HG03378 (cell line): ENCODE measurements around the gene UNC119.
A peak's percentile ranks its signal among the peaks of the same experiment; 100 is the strongest.
"Not testable (repeated sequence)": the region's sequence is repeated elsewhere in the genome, so short reads cannot be mapped to it uniquely, and the experiment has no call there.

Source experiments
- ATAC-seq: cut with Tn5 transposase; IDR thresholded peaks from one replicate; pipeline ENCODE4 v1.9.1; 2021; ENCODE audit warnings: mild to moderate bottlenecking, moderate library complexity; ENCODE audit not compliant: unreplicated experiment

UNC119 gene

GRCh38 chr17:28552176-28552999 lies at the start of gene UNC119:
TSS of gene UNC119 (minus strand) at chr17:28552624. CDS start at chr17:28552557, 67 bp downstream.
- no peak for ATAC-seq

DNA sequence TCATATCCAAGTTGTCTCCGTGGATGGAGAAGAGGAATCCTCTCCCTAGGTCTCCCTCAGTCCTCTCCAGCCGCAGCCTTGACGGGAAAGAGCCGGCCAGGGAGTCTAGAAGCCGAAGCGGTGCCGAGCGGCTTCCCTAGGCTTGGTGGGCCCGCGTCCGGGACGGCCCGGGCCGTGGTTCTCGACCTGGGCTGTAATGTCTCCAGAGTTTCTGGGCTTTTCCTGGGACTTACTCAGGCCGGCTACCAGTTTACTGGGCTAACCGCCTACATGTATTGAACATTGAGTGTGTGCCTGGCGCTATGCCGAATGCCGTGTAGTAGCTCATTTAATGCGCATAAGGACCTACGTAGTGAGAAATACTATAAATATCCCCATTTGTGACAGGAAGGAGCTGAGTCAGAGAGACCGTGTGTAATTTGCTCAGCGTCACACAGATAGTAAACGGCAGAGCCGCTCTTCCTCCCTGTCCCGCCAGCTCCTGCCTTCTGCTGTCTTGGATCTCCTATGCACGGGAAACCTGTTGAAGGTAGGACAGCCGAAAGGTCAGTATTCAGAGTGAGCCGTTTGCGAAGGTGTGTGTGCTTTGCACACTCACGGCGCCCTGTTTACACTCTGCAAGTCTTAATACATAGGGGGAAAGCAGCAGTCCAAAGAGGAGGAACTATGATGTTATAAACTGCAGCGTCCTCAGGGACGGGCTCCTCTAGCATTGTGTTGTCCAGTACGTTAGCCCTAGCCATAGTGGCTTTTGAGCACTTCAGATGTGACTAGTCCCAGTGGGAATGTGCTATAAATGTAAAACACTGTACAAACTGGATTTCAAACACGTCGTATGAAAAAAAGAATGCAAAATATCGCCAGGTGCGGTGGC lies 47.1 kb upstream of the UNC119 start:
- ATAC-seq: peak; percentile 53

GRCh38 chr17:28598799-28599310 lies 46.4 kb upstream of the UNC119 start, which contains the start of gene SPAG5:
TSS of gene SPAG5 (minus strand) at chr17:28599025. CDS start at chr17:28598946, 79 bp downstream.
- peak; percentile 57 for ATAC-seq

- ATAC-seq: no peak
Measured at GRCh38 chr17:28598389-28598788, 46.0 kb upstream of the UNC119 start.

GRCh38 chr17:28597606-28598383 lies 45.4 kb upstream of the UNC119 start:
- ATAC-seq: no peak

DNA sequence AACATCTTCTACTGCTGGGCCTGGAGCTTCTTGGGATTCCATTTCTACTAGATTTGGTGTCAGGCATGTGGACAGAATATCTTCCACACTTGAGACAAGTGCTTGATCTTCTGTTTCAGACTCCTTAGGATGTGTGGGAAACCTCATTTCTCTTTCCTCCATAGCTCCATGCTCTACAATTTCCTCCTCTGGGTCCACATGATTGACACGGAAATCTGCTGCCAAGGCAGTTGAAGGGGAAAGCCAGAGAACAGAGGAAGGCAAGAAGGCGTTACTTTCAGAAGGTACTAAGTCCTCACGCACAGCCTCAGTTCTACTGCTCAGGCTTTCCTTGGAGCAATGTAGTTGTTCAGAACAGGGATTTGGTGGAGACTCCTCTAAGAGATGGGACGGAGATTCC lies 39.8 kb upstream of the UNC119 start:
- ATAC-seq: no peak

DNA sequence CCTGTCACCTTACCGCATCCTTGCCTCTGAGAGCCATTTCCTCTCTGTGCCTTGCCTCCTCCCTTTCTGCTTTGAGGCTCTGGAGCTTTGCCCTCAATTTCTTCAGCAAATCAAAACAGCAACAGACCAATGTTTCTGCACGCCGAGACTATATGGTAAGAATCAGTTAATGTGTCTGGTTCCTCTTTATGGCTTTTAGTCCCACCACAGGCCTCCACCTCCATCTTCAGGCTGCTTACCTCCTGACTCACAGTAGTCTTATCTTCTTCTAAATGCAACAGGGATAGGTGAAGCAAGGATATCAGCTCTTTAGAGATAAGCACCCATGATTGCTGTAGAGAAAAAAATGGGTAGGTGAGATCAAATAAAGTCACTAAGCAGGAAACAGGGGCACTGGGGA lies 33.4 kb upstream of the UNC119 start:
- ATAC-seq: no peak

DNA sequence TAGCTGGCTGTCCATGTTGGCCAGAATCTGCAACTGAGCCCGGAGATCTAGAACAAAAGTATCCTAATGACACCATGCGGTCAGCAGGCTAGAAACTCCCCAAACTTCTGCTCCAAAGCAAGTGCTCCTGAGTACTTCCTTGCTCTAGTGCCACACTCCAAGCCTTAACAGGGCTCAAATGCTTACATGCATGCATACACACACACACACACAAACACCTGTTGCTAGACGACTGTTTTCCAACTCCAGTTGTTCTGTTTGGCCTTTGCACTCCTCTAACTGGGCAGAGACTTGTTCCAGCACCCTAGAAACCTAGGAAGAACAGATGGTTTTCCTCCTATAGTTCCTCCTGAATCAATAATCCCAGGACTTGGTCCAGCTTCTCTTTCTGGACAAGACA lies 32.0 kb upstream of the UNC119 start:
- ATAC-seq: no peak

DNA sequence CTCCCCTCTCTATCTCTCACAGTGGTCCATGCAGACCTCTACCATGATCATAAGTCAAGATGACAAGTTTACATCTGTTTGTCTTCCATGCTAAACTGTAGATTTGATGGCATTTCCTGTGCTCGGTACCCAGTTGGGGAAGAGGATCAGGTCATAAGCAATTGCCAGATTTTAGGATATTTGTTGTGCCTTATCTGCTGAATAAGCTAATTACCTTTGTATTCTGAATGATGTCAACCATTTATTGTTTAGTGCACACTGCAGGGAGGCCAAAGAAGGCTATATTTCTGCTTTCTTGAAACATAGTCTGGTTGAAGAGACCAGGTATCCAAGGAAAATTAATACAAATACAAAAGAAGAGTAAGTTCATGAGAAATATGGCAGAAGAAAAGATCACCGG lies 30.1 kb upstream of the UNC119 start:
- no peak for ATAC-seq

DNA sequence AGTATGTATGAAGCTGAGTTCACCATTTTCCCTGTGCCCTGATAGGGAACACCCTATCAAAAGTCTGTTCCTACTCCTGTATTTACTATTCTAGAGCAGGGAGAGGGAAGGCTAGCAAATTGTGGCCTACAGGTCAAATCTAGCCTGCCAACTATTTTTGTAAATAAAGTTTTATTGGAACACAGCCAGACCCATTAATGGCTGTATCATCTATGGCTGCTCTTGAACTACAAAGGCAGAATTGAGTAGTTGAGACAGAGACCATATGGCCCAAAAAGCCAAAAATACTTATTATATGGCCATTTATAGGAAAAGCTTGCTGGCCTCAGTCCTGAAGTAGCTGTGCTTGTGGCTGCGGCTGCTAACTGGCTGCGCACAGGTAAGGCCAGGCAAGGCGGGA lies 28.5 kb upstream of the UNC119 start:
- no peak for ATAC-seq

DNA sequence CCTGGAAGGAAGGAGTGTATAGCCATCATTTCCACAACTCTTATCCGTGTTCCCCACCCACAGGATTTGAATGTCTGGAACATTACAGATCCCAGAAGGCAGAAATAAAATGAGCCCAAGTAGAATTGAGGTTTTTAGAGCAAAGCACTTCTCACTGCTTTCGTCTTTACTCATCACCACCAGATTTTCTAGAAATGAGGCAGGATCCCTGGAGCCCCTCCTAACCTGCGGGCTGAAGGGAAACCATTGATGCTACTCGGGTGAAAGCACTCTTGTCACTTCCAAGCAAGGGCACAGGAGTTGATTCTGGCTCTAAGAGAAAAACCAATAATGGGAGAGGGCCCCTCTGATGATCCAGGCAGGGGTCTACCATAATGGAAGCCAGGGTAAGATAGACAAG lies 27.1 kb upstream of the UNC119 start:
- no peak for ATAC-seq

DNA sequence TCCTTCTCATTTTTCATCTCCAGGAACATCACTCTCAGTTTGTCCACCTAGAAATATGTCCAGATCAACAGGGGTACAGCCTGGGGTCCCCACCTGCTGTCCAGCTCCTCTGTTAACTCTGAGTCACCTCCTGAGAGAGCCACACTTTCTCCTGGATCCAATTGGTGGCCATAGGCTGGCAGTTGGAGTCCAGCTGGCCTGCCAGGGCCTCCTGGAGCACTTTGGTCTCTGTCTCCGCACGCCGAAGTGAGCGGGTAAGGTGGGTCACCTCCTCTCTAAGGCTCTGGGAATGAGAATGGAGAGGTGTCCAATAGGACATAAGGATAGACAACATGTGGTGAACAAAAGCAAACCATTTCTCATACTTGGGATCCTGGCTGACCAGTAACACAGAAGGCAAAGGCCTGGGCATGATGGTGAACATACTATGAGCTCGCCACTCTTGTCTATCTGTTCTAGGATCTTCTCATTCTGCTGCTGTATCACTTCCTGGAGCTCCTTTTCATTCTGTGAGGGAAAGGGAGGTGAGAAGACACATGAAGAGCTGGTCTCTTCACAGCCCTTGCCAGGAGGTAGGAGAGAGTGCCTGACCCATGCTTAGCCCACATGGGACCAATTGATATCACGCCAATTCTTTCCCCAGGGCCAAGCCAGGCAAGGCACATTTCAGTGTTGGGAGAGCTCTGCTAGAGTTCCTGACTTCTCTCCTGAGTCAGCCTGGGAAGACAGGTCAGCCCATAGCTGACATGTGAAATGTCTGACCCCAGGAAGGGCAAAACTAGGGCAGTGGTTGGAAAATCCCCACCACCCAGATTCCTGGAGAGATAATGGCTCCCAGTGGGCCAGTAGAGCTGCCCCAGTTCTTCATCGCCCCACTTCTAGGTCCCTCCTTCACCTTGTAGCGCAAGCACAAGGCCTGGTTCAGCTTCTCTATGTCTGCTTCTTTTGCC lies 26.1 kb upstream of the UNC119 start:
- ATAC-seq: no peak

- ATAC-seq: no peak
Measured at GRCh38 chr17:28577466-28577824, 25.0 kb upstream of the UNC119 start.

DNA sequence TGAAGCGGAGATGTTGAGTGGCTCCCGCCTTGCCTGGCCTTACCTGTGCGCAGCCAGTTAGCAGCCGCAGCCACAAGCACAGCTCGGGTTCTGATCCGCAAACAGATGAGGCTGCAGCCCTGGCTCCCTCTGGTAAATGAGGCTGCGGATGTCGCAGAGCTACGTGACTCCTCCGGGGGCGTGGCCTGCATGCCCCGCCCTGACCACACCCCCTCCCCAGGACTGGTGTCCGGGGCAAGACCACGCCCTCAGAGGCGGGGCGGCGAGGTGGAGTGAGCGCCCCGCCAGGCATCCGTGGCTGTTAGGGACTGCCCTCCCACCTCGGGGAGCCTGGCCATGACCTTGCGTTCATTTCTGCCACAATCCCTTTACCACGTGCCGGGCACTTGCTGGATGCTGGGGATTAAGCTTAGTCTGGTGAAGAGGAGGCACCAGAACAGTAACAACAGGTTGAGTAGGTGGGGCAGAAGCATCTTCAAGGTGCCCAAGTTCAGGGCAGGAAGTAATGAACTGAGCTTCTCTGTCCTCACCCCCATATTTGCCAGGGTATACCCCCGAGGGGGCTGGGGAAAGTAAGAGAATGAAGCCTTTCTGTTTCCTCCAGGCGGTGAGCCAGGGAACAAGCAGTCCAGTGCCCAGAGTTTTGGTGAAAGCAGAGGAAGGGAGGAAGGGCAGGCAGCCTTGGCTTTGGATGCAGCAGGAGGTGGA lies 24.5 kb upstream of the UNC119 start, which contains the start of gene ALDOC:
ALDOC (minus strand) TSS at position 138 of the 708 bp plus-strand sequence. CDS start 1,363 bp downstream, outside the sequence.
- peak; percentile 64 for ATAC-seq

DNA sequence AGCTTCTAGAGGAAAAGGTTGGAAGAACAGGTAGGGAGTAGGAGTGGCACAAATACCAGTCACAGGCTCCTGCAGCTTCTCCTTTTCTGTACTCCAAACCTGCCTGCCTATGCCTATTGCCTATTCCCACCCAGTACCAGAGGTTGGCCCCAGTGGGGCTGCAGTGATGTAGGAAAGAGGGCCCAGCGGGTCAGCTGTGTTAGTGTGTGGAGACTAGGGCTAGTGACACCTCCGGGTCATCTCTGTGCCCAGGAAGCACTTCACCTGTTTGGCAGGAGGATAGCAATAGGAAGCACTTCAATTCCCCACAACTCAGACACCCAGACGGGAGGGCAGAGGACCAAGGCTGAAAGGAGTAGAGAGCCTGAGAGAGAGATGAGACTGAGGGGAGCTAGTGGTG lies 23.6 kb upstream of the UNC119 start:
- ATAC-seq: not testable (repeated sequence)

DNA sequence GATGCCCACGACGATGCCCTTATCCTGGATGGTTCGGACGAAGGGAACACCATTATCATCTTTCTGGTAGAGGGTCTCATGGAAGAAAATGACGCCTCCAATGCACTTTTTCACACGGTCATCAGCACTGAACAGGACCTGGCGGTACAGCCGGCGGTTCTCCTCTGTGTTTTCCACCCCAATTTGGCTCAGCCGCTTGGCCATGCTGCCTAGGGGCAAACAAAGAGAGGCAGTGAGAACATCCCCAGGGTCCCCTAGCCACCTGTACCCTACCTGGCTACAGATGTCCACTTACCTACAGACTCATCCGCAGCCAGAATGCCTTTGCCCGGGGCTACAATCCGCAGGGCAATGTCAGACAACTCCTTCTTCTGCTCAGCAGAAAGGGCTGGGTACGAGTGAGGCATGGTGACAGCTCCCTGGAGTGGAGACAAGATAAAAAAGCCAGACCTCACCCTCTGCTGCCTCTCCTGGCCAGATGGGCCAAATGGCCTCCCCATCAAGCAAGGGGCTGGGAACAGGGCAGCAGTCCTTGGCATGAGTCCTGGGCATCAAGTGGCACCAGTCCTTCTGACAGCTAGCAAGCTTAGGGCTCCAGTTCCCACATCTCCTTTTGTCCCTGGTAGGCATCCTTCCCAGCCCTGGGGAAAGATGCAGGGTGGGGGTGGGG lies 22.8 kb upstream of the UNC119 start:
- no peak for ATAC-seq

GRCh38 chr17:28574526-28574925 lies 22.1 kb upstream of the UNC119 start:
- ATAC-seq: no peak

GRCh38 chr17:28573966-28574480 lies 21.6 kb upstream of the UNC119 start:
- no peak for ATAC-seq
